Thymus (tissue), 11 donors: ENCODE results near the gene CBX4. TPM values are rescaled to one million over a fixed set of nuclear protein-coding genes. Genes with fewer than 3 reads are reported as not detected.
A peak's percentile ranks its signal among the peaks of the same experiment; 100 is the strongest.

ENCODE experiments used
- DNase-seq, 9 donors: peaks; one replicate each; pipeline ENCODE4 v3.0.0-alpha.2; 2013; ENCODE audit warnings: low spot score in 9 of 9, low read depth in 6 of 9, missing footprints in 1 of 9
- H3K27ac ChIP-seq, 2 donors: one replicate each; pipeline ENCODE4 v1.5.1; 2013; ENCODE audit warnings: control low read depth in 1 of 2, low read depth in 1 of 2, low read length in 1 of 2, mild to moderate bottlenecking in 1 of 2, moderate library complexity in 1 of 2
- H3K27me3 ChIP-seq, 2 donors: one replicate each; pipeline ENCODE4 v1.5.1; 2013; ENCODE audit warnings: low read length in 1 of 2; ENCODE audit not compliant: control insufficient read depth in 2 of 2, insufficient read depth in 1 of 2
- H3K36me3 ChIP-seq, 2 donors: one replicate each; pipeline ENCODE4 v1.5.1; 2013; ENCODE audit warnings: low read length in 1 of 2, mild to moderate bottlenecking in 1 of 2, moderate library complexity in 1 of 2; ENCODE audit not compliant: control insufficient read depth in 2 of 2, insufficient read depth in 2 of 2
- H3K4me1 ChIP-seq, 2 donors: one replicate each; pipeline ENCODE4 v1.5.1; 2013; ENCODE audit warnings: low read length in 2 of 2; ENCODE audit not compliant: control insufficient read depth in 2 of 2, insufficient read depth in 2 of 2
- H3K4me3 ChIP-seq, 2 donors: one replicate each; pipeline ENCODE4 v1.5.1; 2013; ENCODE audit warnings: low read length in 2 of 2, control low read depth in 1 of 2, mild to moderate bottlenecking in 1 of 2
- H3K9me3 ChIP-seq, 2 donors: one replicate each; pipeline ENCODE4 v1.5.1; 2013; ENCODE audit warnings: low read length in 1 of 2, mild to moderate bottlenecking in 1 of 2; ENCODE audit not compliant: control insufficient read depth in 2 of 2, insufficient read depth in 1 of 2
- WGBS: extraction: QIAGEN DNeasy Blood & Tissue Kit; methylation state at CpG from one replicate; pipeline ENCODE4 v1.1.7; 2013; 5-methylcytosine and 5-hydroxymethylcytosine counted together
- polyA plus RNA-seq: library from polyadenylated mRNA; stranded (reverse); fragments of 200-250 nt; gene quantifications from one replicate; pipeline ENCODE4 v1.2.3, GENCODE V29; 2013
- total RNA-seq: library from RNA; stranded (reverse); fragments of 120-200 nt; gene quantifications from one replicate; pipeline ENCODE4 v1.2.4, GENCODE V29; 2013
- donor health status: healthy.

Gene CBX4
- total and polyA plus RNA-seq, 2 donors = 26.9 to 32.1 TPM

DNA sequence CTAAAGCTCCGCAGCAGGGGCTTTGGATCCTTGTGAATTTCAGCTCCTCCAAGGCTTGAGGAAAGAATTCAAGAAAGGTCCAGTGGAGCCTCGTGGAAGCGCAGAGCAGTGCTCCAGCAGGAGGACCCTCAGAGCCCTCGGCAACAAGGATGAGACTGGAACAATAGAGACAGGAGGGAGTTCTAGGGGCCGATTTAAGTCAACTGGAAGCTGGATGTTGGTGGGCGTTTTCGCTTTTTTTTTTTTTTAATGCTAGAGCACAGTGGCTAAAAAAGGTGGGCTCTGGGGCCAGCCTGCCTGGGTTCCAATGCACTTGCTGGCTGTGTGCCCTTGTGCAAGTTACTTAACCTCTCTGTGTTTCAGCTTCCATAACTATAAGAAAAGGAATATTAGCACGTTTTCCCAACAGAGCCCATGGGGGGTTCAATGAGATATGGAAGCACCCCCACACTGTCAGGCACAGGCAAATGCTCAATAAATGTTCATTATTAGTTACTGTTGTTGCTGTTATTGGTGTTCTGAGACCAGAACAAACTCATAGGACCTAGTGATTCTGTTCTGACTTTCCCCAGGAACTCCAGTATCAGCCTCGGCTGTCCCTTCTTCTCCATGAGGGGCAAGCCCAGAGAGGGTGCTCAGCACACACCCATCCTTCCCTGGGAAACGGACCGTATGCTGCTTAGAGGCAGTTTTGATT, 37.1 kb downstream of the CBX4 start:
- peaks cover 95 to 96% of the 10 kb centered on the region in 2 donors for H3K27me3 ChIP-seq
- no peak for DNase-seq
- no peak overlapping the region for H3K27ac ChIP-seq
- peaks cover 6 to 56% of the 10 kb centered on the region in 2 donors for H3K9me3 ChIP-seq
- no peaks in the 10 kb centered on the region for H3K36me3 ChIP-seq
- WGBS = 9% methylated on average over 11 of the region's 11 CpGs
- peaks cover 44 to 92% of the 10 kb centered on the region in 2 donors for H3K4me1 ChIP-seq
- H3K4me3 ChIP-seq = peak overlapping the region in 1 of 2 donors; percentile 31

DNA sequence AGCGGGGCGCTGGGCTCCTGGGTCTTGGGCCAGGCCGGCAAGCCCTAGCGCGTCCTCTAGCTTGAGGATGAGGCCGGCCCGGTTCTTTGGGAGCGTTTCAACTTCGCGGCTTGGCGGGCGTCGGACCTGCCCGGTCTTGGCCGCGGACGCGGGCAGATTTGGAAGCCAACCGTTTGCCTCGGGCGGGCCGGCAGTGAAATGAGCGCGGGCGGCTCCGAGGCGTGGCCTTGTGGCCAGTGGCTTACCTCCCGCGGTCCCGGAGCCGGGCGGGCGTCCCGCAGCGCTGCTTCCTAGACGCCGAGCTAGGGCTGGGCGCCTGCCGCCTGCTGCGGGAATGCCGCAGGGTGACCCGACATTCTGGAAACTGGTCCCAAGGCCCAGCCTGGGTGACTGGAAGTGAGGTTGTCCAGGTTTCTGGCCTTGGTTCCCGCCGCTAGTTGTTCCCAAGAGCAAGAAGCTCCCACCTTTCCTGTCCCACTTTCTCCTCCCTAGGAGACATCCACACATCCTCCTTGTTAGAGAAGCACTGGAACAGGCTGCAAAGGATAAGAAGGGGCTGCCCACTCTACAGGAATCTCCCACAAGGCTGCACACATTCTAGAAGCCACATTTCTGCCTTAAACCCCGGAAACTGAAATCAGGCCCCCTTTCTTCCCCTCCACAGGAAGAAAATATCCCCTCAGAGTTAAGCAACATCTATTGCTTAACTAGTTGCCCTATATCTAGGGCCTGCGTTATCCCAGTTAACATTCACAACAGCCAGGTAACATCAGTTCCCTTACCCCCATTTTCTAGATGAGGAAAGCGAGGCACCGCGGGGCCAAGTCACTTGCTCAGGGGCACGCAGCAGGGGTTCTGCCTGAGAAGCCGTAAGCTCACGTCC, 37.8 kb downstream of the CBX4 start:
- Histone ChIP-seq H3K36me3 (no peaks in the 10 kb centered on the region), H3K27ac (peak overlapping the region in 1 of 2 donors; percentile 68), H3K4me1 (peaks cover 44 to 88% of the 10 kb centered on the region in 2 donors), H3K9me3 (peaks cover 6 to 56% of the 10 kb centered on the region in 2 donors), H3K4me3 (peak overlapping the region; percentile 49 to 50), H3K27me3 (peaks cover 87 to 88% of the 10 kb centered on the region in 2 donors)
- no peak for DNase-seq
- WGBS = 5% methylated on average over 52 of the region's 52 CpGs

GRCh38 chr17:79800325-79801155, 38.7 kb downstream of the CBX4 start:
- peak in 2 of 9 donors; percentile 59 to 80 for DNase-seq
- 3% methylated on average over 44 of the region's 44 CpGs for WGBS
- Histone ChIP-seq H3K9me3 (peaks cover 6 to 56% of the 10 kb centered on the region in 2 donors), H3K36me3 (peaks cover 0 to 4% of the 10 kb centered on the region in 2 donors), H3K4me1 (peaks cover 51 to 88% of the 10 kb centered on the region in 2 donors), H3K27ac (peak overlapping the region; percentile 7 to 68), H3K27me3 (peaks cover 80 to 81% of the 10 kb centered on the region in 2 donors), H3K4me3 (peak overlapping the region; percentile 49 to 50)

GRCh38 chr17:79799538-79800324, 39.5 kb downstream of the CBX4 start:
- 5% methylated on average over 31 of the region's 31 CpGs for WGBS
- peaks cover 6 to 52% of the 10 kb centered on the region in 2 donors for H3K9me3 ChIP-seq
- H3K4me3 ChIP-seq = peak overlapping the region; percentile 11 to 50
- no peak overlapping the region for H3K27ac ChIP-seq
- H3K4me1 ChIP-seq = peaks cover 54 to 87% of the 10 kb centered on the region in 2 donors
- no peak for DNase-seq
- peaks cover 75 to 78% of the 10 kb centered on the region in 2 donors for H3K27me3 ChIP-seq
- H3K36me3 ChIP-seq = peaks cover 6 to 11% of the 10 kb centered on the region in 2 donors

DNA sequence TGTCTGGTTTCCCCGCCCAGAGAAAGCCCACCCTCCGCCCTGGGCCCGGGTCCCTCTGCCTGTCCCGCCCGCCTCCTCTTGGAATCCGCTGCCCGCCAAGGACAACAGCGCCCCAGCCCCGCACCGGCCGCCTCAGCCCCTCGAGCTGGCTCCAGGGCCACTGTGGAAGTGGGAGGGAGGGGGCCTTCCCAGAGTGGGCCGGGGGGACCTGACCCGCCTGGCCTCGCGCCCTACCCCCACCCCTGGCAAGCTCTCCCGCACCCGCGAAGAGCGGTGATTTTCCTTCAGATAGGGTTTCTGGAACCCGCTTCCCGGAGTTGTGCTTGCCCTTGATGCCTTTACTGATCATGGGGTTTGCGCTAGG, 40.1 kb downstream of the CBX4 start:
- whole genome bisulfite sequencing = 9% methylated on average over 23 of the region's 23 CpGs

DNA sequence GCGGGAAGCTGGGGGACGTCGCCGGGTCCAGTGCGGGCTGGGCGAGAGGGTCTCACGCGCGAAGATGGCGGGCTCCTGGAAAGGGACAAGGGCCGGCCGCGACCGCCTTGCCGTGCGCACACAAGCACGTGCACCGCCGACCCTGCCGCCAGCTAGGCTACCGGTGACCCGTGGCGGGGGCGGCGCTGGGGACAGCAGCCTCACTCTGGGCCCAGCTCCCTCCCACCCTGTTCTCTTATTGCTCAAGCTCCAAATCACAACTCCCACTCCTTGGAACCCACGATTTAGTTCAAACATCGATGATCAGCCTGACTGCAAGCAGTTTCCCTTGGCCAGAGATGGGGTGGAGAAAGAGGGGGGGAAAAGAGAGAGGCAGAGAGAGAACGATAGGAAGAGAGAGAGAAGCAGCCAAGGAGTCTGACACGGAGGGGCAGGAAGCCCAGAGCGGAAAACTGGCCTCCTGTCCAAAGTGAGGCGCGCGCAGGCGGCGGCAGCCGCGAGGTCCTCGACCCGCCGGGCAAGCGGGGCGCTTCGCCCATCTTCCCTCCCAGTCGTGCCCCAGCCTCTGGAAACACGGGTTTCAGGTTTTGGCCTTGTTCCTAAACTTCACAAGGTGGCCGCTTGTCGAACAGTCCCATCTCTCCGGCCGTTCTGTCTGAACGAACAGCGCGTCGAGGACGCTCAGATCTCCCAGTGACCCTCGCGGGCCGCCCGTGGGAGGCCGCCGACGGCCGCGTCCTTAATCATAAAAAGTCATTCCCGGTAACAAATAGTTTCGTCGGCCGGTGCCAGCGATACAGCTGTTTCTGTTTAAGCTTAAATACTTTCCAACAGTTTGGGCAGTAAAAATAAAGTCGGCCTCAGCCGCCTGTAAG, 40.7 kb downstream of the CBX4 start:
- H3K4me3 ChIP-seq = peak overlapping the region in 1 of 2 donors; percentile 67
- no peak for DNase-seq
- H3K9me3 ChIP-seq = peaks cover 6 to 43% of the 10 kb centered on the region in 2 donors
- 3% methylated on average over 70 of the region's 70 CpGs for WGBS
- H3K4me1 ChIP-seq = peaks cover 48 to 85% of the 10 kb centered on the region in 2 donors
- peaks cover 71 to 78% of the 10 kb centered on the region in 2 donors for H3K27me3 ChIP-seq
- no peak overlapping the region for H3K27ac ChIP-seq
- peaks cover 15 to 16% of the 10 kb centered on the region in 2 donors for H3K36me3 ChIP-seq

More for the DNA sequence above, 40.1 kb downstream of the CBX4 start:
- Histone ChIP-seq H3K36me3 (peaks cover 12 to 13% of the 10 kb centered on the region in 2 donors), H3K4me3 (no peak overlapping the region), H3K4me1 (peaks cover 48 to 86% of the 10 kb centered on the region in 2 donors), H3K27me3 (peaks cover 72 to 78% of the 10 kb centered on the region in 2 donors), H3K27ac (no peak overlapping the region), H3K9me3 (peaks cover 6 to 48% of the 10 kb centered on the region in 2 donors)
- no peak for DNase-seq

GRCh38 chr17:79797492-79798298, 41.5 kb downstream of the CBX4 start:
- H3K4me1 ChIP-seq = peaks cover 48 to 83% of the 10 kb centered on the region in 2 donors
- H3K27me3 ChIP-seq = peaks cover 70 to 78% of the 10 kb centered on the region in 2 donors
- peaks cover 6 to 39% of the 10 kb centered on the region in 2 donors for H3K9me3 ChIP-seq
- peaks cover 15 to 16% of the 10 kb centered on the region in 2 donors for H3K36me3 ChIP-seq
- 1% methylated on average over 89 of the region's 89 CpGs for WGBS
- H3K4me3 ChIP-seq = peak overlapping the region; percentile 24 to 67
- DNase-seq = no peak
- H3K27ac ChIP-seq = peak overlapping the region in 1 of 2 donors; percentile 72
